CD14-positive monocyte (primary cell): ENCODE results near the gene DENND4C. TPM values are rescaled to one million over a fixed set of nuclear protein-coding genes. Genes with fewer than 3 reads are reported as not detected.

ENCODE experiments used
- DNase-seq, 3 donors: peaks; one replicate each; pipeline ENCODE4 v3.0.0-alpha.2; 2011 to 2022
- H2AFZ ChIP-seq: 2 replicates; pipeline ENCODE4 v1.6.0; 2012; ENCODE audit warnings: mild to moderate bottlenecking, low read depth, low read length, inconsistent platforms; ENCODE audit not compliant: insufficient read depth, poor library complexity, severe bottlenecking
- H3K27ac ChIP-seq, 2 donors: 1 replicate in 1 of 2; 2 replicates in 1 of 2; pipeline ENCODE4 v1.5.1; 2012 to 2013; ENCODE audit warnings: low read length in 2 of 2, control low read depth in 1 of 2, inconsistent platforms in 1 of 2, low read depth in 1 of 2, mild to moderate bottlenecking in 1 of 2
- H3K27me3 ChIP-seq, 2 donors: one replicate each; pipeline versions ENCODE4 v1.6.0 to v1.6.1; 2011 to 2013; ENCODE audit warnings: low read length in 2 of 2; ENCODE audit not compliant: control insufficient read depth in 2 of 2, insufficient read depth in 2 of 2
- H3K36me3 ChIP-seq, 2 donors: replicated peaks in 1 of 2; 1 replicate in 1 of 2; 2 replicates in 1 of 2; pipeline versions ENCODE4 v1.5.1 to v1.6.1; 2012 to 2013; ENCODE audit warnings: low read length in 2 of 2, control low read depth in 1 of 2, inconsistent platforms in 1 of 2, mild to moderate bottlenecking in 1 of 2; ENCODE audit not compliant: insufficient read depth in 2 of 2, control insufficient read depth in 1 of 2
- H3K4me1 ChIP-seq, 2 donors: 1 replicate in 1 of 2; 2 replicates in 1 of 2; pipeline versions ENCODE4 v1.5.1 to v1.6.1; 2012 to 2013; ENCODE audit warnings: low read length in 2 of 2, control low read depth in 1 of 2, inconsistent platforms in 1 of 2, mild to moderate bottlenecking in 1 of 2, moderate library complexity in 1 of 2; ENCODE audit not compliant: insufficient read depth in 2 of 2, control insufficient read depth in 1 of 2
- H3K4me2 ChIP-seq: replicated peaks from 2 replicates; pipeline ENCODE3; 2012; ENCODE audit warnings: low read length, moderate library complexity, mild to moderate bottlenecking; ENCODE audit not compliant: poor library complexity, severe bottlenecking; ENCODE audit errors: extremely low read depth
- H3K4me3 ChIP-seq, 3 experiments: fragments of 200-600 bp in 1 of 3; sonication (generic) in 1 of 3; replicated peaks in 1 of 3; 1 replicate in 2 of 3; 2 replicates in 1 of 3; pipeline ENCODE4 v1.5.1; 2011 to 2013; ENCODE audit warnings: low read length in 3 of 3, mild to moderate bottlenecking in 3 of 3, control low read depth in 2 of 3, low read depth in 2 of 3, inconsistent platforms in 1 of 3, moderate library complexity in 1 of 3
- H3K79me2 ChIP-seq: 2 replicates; pipeline ENCODE4 v1.6.0; 2012; ENCODE audit warnings: mild to moderate bottlenecking, control low read depth, inconsistent platforms, low read length, moderate library complexity; ENCODE audit not compliant: insufficient read depth
- H3K9ac ChIP-seq: 2 replicates; pipeline ENCODE4 v1.6.0; 2017; ENCODE audit warnings: low read length, mild to moderate bottlenecking; ENCODE audit not compliant: insufficient read depth, poor library complexity, severe bottlenecking
- H3K9me3 ChIP-seq, 2 donors: replicated peaks in 1 of 2; 1 replicate in 1 of 2; 2 replicates in 1 of 2; pipeline versions ENCODE4 v1.5.1 to v1.6.1; 2012 to 2013; ENCODE audit warnings: low read length in 2 of 2, control low read depth in 1 of 2; ENCODE audit not compliant: control insufficient read depth in 1 of 2, insufficient read depth in 1 of 2
- H4K20me1 ChIP-seq: 2 replicates; pipeline ENCODE4 v1.6.0; 2012; ENCODE audit warnings: mild to moderate bottlenecking, low read length, control low read depth, moderate library complexity; ENCODE audit not compliant: insufficient read depth
- H3K27ac Mint-ChIP-seq, 7 donors: one replicate each; pipeline ENCODE4 v1.8.0; 2020; ENCODE audit warnings: mild to moderate bottlenecking in 7 of 7, mixed read lengths in 7 of 7, moderate library complexity in 6 of 7, inconsistent platforms in 2 of 7
- H3K27me3 Mint-ChIP-seq, 3 donors: one replicate each; pipeline ENCODE4 v1.8.0; 2021 to 2022; ENCODE audit warnings: low read depth in 3 of 3, mild to moderate bottlenecking in 3 of 3, mixed read lengths in 3 of 3, moderate library complexity in 3 of 3, inconsistent platforms in 1 of 3
- H3K36me3 Mint-ChIP-seq, 2 donors: one replicate each; pipeline ENCODE4 v1.8.0; 2020; ENCODE audit warnings: mixed read lengths in 2 of 2, inconsistent platforms in 1 of 2, mild to moderate bottlenecking in 1 of 2
- H3K4me1 Mint-ChIP-seq: one replicate; pipeline ENCODE4 v1.8.0; 2020; ENCODE audit warnings: mild to moderate bottlenecking, mixed read lengths
- H3K4me3 Mint-ChIP-seq, 2 donors: one replicate each; pipeline ENCODE4 v1.8.0; 2020; ENCODE audit warnings: mild to moderate bottlenecking in 2 of 2, mixed read lengths in 2 of 2, moderate library complexity in 1 of 2
- H3K9me3 Mint-ChIP-seq, 7 donors: one replicate each; pipeline ENCODE4 v1.8.0; 2020 to 2022; ENCODE audit warnings: mixed read lengths in 7 of 7, mild to moderate bottlenecking in 6 of 7, moderate library complexity in 6 of 7, inconsistent platforms in 2 of 7
- WGBS: methylation state at CpG from one replicate; pipeline ENCODE4 v1.1.5; 2013; ENCODE audit warnings: missing lambda C conversion rate; ENCODE audit not compliant: insufficient coverage; 5-methylcytosine and 5-hydroxymethylcytosine counted together
- intact Hi-C, 2 donors: fragments of 100-400 bp; cut with micrococcal nuclease; formaldehyde crosslinking; loops; one replicate each; pipeline versions ENCODE4 v1.15.0 to v1.15.1; 2023
- polyA plus RNA-seq, 3 donors: library from polyadenylated mRNA; depleted of rRNA in 1 of 3; unstranded in 2 of 3; stranded (reverse) in 1 of 3; fragments of 300-500 nt in 2 of 3; fragments of >200 nt in 1 of 3; fragmentation: Illumina TruSeq in 2 of 3; gene quantifications; 1 replicate in 2 of 3; 2 replicates in 1 of 3; pipeline ENCODE4 v1.2.3, GENCODE V29; 2012 to 2021
- TF ChIP-seq, protein P1 (sequence below): fragments of 200-600 bp; IDR thresholded peaks from one replicate; pipeline ENCODE4 v1.8.0; 2022; ENCODE audit warnings: antibody characterized with exemption, mild to moderate bottlenecking

DENND4C gene
- polyA plus RNA-seq, 3 donors, result 8.1 to 15.4 (median 12.7) TPM

DNA sequence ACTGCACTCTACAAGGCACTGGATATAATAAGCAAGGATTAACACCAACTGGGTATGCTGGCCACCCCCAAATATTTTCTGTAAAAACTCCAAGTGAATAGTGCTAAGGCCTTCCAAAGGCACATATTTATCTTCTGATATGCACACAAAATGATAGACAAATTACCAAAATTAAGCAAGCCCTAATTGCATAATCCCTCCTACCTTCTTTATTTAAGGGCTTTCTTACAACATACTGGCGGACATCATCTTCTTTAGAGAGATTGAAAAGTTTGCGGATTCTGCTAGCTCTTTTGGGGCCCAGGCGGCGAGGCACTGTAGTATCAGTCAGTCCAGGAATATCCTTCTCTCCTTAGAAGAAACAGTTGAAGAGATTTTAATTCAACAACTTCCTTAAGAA lies 147.7 kb downstream of the DENND4C start:
- peak overlapping the region in 1 of 2 donors; percentile 93 for H3K27ac ChIP-seq
- peaks cover 46 to 58% of the 10 kb centered on the region in 2 donors for H3K36me3 Mint-ChIP-seq

DNA sequence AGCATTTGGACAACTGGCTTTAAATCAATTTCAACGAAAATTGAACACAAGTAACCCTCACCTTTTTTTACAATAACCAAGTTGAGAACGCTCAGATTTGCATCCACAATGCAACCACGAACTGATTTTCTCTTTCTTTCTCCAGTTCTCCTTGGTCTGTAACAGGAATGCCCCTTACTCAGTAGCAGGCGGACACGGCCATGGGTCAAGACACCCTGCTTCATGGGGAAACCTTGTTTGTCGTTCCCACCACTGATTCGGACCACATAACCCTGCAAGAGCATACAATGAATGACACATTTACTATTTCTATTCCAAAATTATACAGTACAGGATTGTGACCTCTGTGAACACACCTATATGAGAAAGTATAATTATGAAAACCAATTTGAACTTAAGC lies 148.2 kb downstream of the DENND4C start:
- peak overlapping the region; percentile 79 for H3K4me2 ChIP-seq
- 45% methylated on average over 5 of the region's 7 CpGs for WGBS
- peaks cover 22 to 24% of the 10 kb centered on the region in 2 donors for H3K4me1 ChIP-seq
- DNase-seq, result no peak
- H3K9me3 ChIP-seq, result no peaks in the 10 kb centered on the region
- TF ChIP-seq, protein P1, sequence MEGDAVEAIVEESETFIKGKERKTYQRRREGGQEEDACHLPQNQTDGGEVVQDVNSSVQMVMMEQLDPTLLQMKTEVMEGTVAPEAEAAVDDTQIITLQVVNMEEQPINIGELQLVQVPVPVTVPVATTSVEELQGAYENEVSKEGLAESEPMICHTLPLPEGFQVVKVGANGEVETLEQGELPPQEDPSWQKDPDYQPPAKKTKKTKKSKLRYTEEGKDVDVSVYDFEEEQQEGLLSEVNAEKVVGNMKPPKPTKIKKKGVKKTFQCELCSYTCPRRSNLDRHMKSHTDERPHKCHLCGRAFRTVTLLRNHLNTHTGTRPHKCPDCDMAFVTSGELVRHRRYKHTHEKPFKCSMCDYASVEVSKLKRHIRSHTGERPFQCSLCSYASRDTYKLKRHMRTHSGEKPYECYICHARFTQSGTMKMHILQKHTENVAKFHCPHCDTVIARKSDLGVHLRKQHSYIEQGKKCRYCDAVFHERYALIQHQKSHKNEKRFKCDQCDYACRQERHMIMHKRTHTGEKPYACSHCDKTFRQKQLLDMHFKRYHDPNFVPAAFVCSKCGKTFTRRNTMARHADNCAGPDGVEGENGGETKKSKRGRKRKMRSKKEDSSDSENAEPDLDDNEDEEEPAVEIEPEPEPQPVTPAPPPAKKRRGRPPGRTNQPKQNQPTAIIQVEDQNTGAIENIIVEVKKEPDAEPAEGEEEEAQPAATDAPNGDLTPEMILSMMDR, result no peak
- H3K36me3 ChIP-seq, result peaks cover 50 to 52% of the 10 kb centered on the region in 2 donors
- H3K4me1 Mint-ChIP-seq, result peaks cover 32% of the 10 kb centered on the region
- peak overlapping the region in 4 of 7 donors; percentile 46 to 99 (median 98) for H3K27ac Mint-ChIP-seq
- intact Hi-C loops, result no loop called here
- H3K4me3 Mint-ChIP-seq, result peak overlapping the region; percentile 96 to 99
- H3K27me3 Mint-ChIP-seq, result peaks cover 0 to 4% (median 0%) of the 10 kb centered on the region in 3 donors
- peaks cover 0 to 4% (median 0%) of the 10 kb centered on the region in 7 donors for H3K9me3 Mint-ChIP-seq
- peak overlapping the region in 2 of 3 experiments; percentile 63 to 94 for H3K4me3 ChIP-seq
- H4K20me1 ChIP-seq, result peaks cover 18% of the 10 kb centered on the region
- H3K79me2 ChIP-seq, result peaks cover 24% of the 10 kb centered on the region
- H3K36me3 Mint-ChIP-seq, result peaks cover 44 to 54% of the 10 kb centered on the region in 2 donors
- H3K27ac ChIP-seq, result peak overlapping the region in 1 of 2 donors; percentile 93
- H2AFZ ChIP-seq, result no peak overlapping the region
- no peaks in the 10 kb centered on the region for H3K27me3 ChIP-seq
- no peak overlapping the region for H3K9ac ChIP-seq

More for the DNA sequence above, 147.7 kb downstream of the DENND4C start:
- Mint-ChIP-seq H3K27ac (peak overlapping the region in 4 of 7 donors; percentile 27 to 97 (median 46)), H3K27me3 (peaks cover 0 to 4% (median 0%) of the 10 kb centered on the region in 3 donors), H3K4me3 (peak overlapping the region in 1 of 2 donors; percentile 35), H3K4me1 (peaks cover 32% of the 10 kb centered on the region), H3K9me3 (peaks cover 0 to 4% (median 0%) of the 10 kb centered on the region in 7 donors)
- Histone ChIP-seq H3K4me2 (peak overlapping the region; percentile 79), H3K36me3 (peaks cover 54 to 57% of the 10 kb centered on the region in 2 donors), H3K79me2 (peaks cover 24% of the 10 kb centered on the region), H3K9ac (no peak overlapping the region), H4K20me1 (peaks cover 18% of the 10 kb centered on the region), H2AFZ (no peak overlapping the region), H3K9me3 (no peaks in the 10 kb centered on the region), H3K27me3 (no peaks in the 10 kb centered on the region), H3K4me1 (peaks cover 22 to 24% of the 10 kb centered on the region in 2 donors), H3K4me3 (peak overlapping the region in 1 of 3 experiments; percentile 94)
- WGBS, result no CpG with 5 or more reads among the region's 4 CpGs
- DNase-seq, result peak in 2 of 3 donors; percentile 21 to 25
- TF ChIP-seq, protein P1, result no peak
- intact Hi-C loops, result no loop called here
